Retina (tissue), 1 donor: ENCODE results near the gene PTPRD.
"Not testable (repeated sequence)": the region's sequence is repeated elsewhere in the genome, so short reads cannot be mapped to it uniquely, and the experiment has no call there.

ENCODE experiments used
- DNase-seq: peaks from one replicate; pipeline ENCODE4 v3.0.0-alpha.2; 2016

The PTPRD gene

DNA sequence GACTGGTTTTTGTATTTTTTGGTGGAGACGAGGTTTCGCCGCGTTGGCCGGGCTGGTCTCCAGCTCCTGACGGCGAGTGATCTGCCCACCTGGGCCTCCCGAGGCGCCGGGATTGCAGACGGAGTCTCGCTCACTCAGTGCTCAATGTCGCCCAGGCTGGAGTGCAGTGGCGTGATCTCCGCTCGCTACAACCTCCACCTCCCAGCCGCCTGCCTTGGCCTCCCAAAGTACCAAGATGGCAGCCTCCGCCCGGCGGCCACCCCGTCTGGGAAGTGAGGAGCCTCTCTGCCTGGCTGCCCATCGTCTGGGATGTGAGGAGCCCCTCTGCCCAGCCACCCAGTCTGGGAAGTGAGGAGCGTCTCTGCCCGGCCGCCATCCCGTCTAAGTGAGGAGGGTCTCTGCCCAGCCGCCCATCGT is 163.6 kb downstream of the PTPRD start:
- DNase-seq = not testable (repeated sequence)

DNA sequence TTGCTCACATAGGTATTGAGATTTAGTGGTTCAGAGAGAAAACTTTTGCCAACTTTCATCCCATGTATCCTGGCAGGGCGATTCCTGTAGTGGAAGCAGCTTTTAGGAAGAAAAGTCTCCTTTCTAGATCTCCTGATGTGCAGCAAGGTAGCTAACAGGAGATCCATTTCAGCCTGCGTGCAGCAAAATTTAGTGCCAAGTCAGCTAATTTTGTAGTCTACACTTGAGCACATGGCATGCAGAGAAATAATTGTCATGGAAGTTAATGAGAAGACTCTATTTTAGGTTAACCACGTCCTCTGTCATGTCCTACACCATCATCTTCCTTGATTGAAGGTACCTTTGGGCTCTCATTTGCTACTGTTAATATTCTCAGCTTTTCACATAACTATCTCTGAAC is 165.8 kb downstream of the PTPRD start:
- no peak for DNase-seq

DNA sequence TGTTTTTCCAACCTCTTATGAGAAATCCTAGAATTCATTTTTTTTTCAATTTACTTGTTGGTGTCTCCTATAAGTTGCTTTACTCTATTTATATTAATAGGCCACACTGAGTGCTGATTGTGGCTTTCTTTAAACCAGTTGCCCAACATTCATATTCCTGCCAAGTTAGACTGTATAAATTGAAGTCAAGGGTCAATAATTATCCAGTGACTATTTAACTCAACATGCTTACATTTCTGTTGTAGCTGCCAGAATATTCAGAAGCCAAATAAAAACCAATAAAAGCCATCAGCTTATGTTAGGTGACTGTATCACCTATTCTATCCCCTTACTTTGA is 169.0 kb downstream of the PTPRD start:
- no peak for DNase-seq

DNA sequence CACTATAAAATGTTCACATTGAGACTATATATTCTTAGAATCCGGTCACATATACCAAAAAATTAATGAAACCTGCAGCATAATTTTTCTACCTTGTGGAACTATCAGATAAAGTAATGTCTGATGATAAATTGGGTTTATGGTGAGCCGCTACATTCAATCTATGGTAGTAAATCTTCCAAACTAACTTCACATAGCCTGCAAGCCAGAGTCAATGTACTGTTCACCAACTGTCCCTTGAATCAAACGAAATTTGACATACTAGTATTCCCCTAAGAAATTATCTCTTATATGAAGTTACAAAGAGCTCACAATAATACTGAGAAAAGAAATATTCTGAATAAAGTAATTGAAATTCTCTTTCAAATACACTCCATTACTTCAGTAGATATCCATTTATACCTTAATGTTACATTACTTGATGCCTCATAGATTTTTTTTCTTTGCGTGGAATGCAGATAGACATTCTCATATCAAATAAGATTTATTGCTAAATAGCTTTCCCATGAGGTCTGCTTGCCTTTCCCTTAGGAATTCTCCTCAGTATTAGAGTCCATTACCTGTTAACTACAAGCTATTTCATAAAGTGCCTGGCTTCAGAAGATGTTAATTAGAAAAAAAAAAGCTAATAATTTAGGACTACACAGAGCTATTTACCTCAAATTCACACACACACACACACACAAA is 169.5 kb downstream of the PTPRD start:
- no peak for DNase-seq

DNA sequence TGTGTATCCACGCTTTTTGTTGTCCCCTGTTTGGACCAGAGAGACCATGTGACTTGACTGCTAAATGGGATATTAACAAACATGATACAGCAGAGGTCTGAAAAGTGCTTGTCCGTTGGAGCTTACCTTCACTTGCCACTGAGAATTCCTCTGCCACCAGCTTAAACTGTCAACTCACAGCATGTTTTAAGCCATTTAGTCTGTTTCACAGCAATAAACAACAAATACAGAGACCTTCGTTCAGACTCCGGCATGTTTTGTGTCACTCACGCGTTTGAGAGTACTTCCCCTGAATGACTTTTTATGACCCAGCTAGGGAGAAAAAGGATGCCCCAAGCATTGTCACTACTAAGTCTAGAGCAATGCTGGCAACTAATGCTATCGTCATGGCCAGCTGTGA is 173.8 kb downstream of the PTPRD start:
- no peak for DNase-seq

DNA sequence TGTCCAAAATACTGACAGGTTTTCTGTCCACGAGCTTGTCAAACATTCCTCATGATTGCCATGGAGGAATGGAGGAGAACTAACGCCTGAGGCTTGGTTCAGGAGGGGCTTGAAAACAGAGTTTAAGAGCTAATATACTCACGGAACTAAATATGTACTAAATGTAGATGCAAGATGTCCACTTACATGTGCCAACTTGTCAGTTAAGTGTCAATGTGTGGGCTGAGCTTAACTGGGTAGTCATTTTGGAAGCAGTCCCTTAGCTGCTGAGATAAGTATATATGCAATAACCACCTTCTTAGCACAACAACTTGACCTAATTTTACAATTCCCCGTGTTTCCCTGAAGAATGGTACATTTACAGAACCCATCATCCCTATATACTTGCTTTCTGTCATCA is 176.0 kb downstream of the PTPRD start:
- no peak for DNase-seq

DNA sequence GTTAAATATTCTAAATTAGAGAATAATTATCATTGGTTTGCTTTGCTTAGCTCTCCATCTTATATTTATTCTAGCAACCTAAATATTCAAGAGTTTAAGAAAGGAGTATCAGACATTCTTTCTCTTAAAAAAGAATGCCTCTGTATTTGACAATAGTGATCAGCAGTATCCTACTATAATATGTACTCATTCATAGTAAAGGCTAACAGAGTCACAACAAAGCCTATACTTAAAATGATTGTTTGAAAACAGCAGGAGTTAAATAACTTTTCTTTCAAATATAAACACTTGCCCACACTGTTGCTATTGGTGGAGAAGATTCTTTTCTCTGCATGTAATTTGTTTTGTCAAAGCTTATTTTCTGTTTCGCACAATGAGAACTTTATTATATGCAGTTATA is 178.4 kb downstream of the PTPRD start:
- no peak for DNase-seq

DNA sequence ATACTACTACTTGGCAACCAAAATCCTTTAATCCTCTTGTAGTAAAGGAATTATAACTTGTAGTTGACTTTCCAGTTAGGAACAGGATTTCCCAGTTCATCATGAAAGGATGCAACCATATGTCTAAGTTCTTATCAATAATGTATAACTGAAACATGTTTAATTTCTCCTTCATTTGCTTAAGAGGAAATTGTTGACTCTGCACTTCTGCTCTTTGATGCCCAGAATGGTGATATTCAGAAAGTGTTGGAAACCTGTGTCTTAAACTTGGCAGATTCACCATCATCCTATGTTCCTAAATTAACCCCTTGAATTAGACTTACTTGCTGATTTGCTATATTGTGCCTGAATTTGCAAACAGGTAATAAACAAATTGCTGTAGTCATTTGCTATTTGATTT is 201.5 kb downstream of the PTPRD start:
- DNase-seq = no peak

DNA sequence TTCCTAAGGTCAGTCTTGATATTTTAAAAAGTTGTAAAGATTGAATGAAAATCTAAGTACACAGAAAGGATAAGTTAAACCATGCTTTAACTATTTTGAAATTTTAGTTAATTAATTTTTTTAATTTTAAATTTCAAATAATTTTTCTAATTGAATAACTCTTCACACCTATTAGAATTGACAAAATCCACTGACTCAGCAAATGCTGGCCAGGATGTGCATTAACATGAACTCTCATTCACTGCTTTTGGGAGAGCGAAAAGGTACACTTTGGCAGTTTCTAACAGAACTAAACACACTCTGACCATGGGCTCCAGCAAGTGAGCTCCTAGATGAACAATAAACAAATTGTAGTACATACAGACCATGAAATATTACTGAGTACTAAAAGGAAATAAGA is 209.5 kb downstream of the PTPRD start:
- no peak for DNase-seq

DNA sequence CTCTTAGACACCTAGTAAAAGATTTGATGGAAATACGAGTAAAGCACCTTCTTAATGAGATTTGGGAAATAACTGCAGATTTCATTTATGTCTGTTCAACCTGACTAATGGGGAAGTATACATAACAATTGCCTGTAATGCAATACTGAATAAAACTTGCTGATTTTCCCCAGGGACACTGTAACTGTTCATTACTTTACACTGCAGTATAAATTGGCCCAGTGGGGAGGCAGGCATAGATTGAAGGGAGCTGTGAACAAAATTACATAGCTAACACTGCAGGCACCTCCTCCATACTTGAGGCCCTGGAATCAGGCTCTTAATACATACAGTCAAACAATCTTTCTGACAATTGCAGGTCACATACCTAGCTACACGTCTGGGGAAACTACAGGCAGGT is 216.2 kb downstream of the PTPRD start:
- no peak for DNase-seq

DNA sequence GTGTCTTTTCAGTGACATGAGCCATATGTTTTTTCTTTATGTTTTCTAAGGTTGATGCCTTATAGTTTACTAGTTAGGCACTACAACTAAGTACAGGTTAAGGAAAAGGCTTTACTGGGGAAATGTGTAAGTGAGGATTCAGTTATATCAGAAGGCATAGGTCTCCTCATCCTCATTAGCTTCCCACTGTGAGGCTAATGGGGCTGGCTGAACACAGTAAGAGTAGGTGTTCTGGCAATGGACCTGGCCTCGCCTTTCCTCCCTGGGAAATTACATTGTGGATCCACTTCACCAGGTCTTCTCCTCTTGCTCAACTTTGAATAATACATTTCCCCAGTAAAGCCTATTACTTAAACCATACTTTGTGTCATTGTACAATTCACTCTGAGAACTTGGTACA is 225.5 kb downstream of the PTPRD start:
- no peak for DNase-seq

DNA sequence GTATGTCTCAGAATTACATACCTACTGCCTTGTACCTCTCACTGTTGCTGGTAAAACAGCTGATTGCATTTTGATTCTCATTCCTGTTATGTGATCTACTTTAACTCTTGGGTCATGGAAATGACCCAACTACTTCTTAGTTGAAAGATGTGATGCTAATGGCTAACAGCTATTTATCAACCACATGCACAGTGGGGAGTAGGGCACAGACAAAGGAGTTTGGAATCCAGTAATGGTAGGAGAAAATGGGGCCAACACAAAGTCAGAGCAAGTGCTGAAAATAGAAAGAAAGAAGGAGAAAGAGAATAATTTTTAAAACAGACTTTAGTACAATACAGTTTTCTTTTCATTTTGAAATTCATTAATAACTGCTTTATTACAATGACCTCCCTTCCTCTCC is 241.0 kb downstream of the PTPRD start:
- no peak for DNase-seq

DNA sequence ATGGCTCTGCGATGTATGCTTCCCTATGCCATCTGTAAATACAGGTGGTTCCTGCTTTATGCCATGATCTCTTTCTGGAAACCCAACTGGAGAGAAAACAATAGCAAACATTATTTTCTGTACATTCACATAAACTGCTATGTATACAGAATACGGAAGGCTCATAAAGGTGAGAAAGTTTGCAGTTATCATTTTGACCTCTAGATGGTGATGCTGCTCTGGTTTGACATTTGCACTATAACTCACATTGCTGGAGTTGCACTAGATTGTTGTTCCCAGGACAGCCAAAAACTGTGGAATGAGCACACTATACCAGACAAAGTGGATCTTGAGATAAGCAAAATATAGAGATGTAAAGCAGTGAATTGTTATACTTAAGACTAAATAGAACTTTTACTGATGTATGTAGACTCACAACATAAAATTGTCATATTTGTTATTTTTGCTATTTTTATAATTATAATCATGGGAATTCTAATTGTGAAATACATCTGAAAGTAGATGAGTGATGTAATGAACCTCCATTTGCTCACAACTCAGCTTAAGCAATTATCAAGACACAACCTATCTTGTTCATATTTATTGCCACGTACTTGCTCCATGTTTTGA is 246.5 kb downstream of the PTPRD start:
- peak; percentile 63 for DNase-seq

DNA sequence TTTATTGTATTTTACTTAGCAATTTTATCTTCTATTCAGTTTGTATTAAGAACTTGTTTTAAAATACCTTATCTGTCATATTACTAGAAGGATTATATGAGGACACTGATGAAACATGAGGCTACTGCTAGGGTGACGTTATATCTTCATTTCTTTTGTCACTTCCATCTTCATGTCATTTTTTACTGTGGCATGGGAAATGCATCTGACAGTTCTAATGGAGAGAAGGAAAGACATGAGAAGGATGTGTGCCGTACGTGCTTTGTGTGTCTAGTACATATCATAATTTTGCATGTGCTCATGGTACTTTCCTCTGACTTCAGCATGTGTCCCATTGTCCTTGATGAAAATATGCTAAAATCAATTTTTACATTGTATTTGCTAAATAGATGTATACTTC is 258.2 kb downstream of the PTPRD start:
- DNase-seq = no peak

DNA sequence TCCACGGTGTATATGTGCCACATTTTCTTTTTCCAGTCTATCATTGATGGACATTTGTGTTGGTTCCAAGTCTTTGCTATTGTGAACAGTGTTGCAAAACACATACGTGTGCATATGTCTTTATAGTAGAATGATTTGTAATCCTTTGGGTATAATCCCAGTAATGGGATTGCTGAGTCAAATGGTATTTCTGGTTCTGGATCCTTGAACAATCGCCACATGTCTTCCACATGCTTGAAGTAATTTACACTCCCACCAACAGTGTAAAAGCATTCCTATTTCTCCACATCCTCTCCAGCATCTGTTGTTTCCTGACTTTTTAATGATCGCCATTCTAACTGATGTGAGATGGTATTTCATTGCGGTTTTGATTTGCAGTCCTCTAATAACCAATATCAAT is 267.2 kb downstream of the PTPRD start:
- DNase-seq = not testable (repeated sequence)

DNA sequence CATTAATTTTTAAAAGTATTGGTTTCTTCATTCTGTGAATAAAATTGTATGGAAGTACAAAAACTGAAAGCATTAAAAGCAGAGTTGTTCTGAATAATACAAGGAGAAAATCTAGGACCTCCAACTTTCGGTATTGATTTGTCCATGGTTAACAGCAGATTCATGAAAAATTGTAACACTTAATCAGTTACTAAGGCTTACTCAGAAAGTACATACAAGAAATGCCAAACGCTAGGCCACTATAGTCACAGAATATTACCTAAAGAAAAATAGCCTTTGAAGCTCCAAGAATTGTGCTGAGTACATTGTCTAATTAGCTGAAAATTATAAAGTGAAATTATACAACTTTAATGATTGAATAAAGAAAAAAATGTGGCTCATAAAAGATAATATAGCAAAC is 271.7 kb downstream of the PTPRD start:
- no peak for DNase-seq

DNA sequence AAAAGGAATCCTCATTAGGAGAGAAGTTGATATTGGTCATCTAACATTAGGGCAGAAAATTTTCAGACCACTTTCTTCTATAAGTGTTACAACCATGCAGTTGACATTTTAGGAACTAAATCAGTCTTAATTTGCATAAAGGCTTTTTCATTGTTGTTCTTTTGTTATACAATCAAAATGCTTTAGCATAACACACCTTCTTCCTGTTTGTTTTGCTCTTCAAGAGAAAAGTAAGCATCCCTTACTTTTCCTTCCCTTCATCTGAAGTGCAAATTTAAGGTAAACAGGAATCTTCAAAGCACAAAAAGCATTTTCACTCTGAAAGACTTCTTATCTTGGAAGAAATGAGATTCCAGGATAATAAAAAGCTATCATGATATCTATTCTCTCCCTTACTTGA is 273.6 kb downstream of the PTPRD start:
- DNase-seq = no peak

DNA sequence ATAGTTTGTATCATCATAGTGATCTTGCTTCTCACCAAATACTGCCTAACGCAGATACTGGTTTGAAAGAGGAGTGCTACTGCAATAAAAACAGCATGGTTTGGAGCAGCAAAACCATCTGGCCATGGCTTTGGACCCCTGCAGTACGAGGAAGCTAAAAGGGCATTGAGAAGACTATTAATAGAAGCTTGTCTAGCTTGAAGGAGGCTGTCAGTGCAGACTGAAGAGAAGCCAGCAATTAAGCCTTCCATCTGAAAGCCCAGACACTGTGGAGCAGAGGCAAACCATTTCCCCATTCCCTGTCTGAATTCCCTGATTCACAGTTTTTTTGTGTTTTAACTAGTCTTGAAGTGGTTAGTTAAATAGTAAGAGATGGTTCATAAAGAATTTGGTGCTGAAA is 281.6 kb downstream of the PTPRD start:
- peak; percentile 22 for DNase-seq

DNA sequence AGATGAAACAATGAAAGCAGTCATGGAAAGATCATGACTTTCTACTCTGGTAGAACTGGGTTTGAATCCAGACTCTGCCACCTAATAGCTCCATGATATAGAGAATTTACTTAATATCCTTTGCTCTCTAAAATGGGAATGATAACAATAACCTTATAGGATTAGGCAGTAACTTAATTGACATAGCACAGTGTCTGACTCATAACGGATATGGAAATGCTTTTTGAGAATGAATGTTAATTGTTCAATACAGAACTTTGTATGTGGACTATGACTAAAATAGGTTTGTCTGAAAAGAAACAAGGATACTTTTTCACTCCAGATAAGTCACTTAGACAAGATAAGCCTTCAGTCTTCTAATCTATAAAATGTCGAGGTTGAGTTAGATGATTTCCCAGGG is 330.7 kb downstream of the PTPRD start:
- DNase-seq = no peak

DNA sequence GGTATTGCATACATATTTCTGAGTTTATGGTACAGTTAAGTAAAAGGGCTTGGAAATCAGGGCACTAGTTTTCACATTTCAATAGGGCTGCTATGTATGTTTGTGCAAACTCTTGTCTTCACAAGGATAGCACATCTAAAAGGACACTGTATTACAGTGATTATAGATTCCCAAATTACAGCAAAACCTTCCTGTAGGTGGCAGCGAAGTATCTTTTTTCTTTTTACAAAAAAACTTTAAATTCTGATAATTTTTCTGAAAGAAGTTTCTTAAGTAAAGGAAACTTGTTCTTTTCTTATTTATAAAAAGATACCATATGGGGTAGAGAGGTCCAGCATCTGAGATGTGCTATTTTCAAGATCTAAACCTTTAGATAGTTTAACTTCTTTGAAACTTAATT is 337.8 kb downstream of the PTPRD start:
- DNase-seq = no peak

DNA sequence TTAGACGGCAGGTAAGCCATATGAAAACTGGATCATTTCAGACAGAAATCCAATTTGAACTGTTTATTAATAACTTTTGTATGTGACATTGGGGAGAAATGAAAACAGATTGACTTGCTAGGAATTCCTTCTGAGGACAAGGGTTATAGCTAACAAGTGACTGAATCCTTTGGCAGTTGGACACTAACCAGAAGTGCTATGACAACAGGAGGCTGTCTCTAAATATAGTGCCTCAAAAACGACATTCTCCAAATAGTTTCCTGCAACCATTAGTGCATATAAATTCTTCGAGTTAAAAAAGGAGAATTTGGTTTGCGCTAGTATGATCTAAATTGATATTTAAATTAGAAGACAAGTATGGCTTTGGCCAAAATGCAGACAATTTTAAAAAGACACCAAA is 338.6 kb downstream of the PTPRD start:
- DNase-seq = no peak

DNA sequence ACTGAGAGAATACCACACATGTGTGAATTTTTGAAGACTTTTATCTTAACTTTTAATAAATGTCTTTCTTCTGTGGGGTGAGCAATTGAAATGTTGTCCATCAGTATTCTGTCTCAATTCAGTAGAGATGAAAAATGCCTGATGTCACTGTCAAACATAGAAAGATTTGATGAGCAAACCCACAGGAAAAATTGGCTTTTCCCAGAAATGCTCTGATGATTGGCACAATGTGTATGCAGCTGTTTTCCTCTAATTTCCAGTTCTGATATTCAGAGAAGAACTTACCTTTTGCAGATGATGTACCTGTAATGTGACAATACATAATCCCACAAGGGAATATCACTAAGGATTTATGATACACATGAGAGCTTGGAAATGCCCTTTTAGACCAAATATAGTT is 340.0 kb downstream of the PTPRD start:
- DNase-seq = no peak

DNA sequence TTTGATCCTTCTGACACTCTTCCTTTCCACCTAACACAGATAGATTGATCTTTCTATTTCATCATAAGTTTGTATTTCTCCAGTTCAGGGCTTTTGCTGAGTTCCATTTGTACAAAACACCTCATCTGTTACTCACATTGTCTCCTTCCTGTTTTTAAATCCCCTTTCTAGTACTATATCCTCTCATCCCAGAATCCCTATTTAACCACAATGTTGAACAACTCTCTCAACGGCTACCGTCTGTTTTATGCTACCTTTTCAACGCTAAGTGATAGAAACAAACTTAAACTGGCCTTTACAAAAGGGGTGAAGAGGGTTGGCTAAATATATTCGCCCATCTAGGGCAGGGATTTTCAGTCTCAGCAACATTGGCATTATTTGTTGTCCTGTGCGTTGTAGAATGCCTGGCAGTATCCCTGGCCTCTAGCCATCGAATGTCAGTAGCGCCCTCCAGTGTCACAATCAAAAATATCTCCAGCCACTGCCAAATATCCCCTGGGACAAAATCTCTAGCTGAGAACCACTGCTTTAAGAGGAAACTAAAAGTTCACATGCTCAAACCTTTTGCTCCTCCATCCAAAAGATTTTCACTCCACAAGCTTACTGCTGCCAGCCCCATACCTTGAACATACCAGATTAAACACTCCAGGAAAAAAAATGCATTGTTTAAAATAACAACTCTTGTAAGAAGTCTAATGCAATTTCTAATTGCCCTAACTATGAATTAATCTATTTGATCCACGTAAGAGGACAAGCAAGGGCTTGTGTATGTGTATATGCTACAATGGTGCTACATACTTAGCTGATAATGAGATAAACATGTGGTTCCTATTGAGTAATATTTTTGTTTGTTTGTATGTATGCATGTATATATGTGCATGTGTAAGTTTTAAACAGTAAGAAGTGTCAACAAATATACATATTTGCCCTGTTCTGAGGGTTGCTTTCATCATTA is 344.0 kb downstream of the PTPRD start:
- DNase-seq = peak; percentile 61

DNA sequence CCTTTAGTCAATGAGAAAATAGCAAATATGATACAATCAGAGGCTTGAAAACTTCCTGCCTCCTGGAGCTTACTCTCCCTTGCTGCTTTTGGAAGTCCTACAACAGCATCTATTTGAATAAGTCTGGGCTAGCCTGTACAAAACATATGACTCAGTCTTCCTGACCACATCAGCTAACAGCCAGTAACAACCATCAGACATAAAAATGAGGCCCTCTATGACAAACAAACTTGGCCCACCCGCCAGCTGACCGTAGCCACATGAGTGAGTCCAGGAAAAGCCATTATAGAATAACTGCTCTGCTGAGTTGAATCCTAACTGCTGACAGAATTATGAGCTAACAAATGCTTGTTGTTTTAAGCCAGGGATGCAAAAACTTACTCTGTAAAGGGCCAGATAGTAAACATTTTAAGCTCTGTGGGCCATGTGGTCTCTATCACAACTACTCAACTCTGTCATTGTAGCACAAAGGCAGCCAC is 347.6 kb downstream of the PTPRD start:
- no peak for DNase-seq
